NOMO-1 treated with DMSO at 0.1 percent for 48 hours (cell line): ENCODE results near the gene VSIG4.
"Not testable (repeated sequence)": the region's sequence is repeated elsewhere in the genome, so short reads cannot be mapped to it uniquely, and the experiment has no call there.

ENCODE experiments used
- DNase-seq: peaks from one replicate; lab custom pipeline; 2025; ENCODE audit not compliant: unreplicated experiment; lab: John Stamatoyannopoulos, UW

VSIG4 gene

GRCh38 chrX:65985922-65986588 lies 53.8 kb downstream of the VSIG4 start:
- peak; percentile 80 for DNase-seq

GRCh38 chrX:65985211-65985610 lies 54.7 kb downstream of the VSIG4 start:
- DNase-seq: no peak

DNA sequence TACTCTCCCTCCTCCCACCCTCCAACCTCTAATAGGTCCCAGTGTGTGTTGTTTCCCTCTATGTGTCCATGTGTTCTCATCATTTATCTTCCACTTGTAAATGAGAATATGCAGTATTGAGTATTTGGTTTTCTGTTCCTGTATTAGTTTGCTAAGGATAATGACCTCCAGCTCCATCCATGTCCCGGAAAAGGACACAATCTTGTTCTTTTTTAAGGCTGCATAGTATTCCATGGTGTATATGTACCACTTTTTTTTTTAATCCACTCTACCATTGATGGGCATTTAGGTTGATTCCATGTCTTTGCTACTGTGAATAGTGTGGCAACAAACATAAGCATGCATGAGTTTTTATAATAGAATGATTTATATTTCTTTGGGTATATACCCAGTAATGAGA lies 62.7 kb downstream of the VSIG4 start:
- DNase-seq: not testable (repeated sequence)

DNA sequence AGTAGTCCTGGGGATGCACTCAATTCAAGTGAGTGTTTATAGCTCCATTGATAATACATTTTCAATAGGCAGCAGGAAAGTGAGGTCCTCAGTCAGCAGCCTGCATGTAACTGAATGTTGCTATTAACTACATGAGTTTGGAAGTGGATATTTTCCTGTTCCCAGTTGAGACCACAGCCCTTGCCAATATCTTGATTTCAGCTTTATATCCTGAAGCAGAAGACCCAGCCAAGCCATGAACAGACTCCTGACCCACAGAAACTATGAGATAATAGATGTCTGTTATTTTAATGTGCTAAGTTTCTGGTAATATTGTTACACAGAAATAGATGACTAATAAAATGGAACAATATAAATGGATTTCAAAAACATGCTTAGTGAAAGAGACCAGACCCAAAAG lies 63.7 kb downstream of the VSIG4 start:
- no peak for DNase-seq

DNA sequence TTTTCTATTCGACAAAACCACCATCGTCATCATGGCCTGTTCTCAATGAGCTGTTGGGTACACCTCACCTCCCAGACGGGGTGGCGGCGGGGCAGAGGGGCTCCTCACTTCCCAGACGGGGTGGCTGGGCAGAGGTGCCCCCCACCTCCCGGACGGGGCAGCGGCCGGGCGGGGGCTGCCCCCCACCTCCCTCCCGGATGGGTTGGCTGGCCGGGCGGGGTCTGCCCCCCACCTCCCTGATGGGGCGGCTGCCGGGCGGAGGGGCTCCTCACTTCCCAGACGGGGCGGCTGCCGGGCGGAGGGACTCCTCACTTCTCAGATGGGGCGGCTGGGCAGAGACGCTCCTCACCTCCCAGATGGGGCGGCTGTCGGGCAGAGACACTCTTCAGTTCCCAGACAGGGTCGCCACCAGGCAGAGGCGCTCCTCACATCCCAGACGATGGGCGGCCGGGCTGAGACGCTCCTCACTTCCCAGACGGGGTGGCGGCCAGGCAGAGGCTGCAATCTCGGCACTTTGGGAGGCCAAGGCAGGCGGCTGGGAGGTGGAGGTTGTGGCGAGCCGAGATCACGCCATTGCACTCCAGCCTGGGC lies 64.6 kb downstream of the VSIG4 start:
- not testable (repeated sequence) for DNase-seq
